Heart right ventricle (tissue), 16 donors: ENCODE measurements around the gene KIF5C. TPM values are rescaled to one million over a fixed set of nuclear protein-coding genes. Genes with fewer than 3 reads are reported as not detected.

ENCODE experiments used
- ATAC-seq, 8 donors: fragments of 200-7000 bp; cut with Tn5 transposase; one replicate each; pipeline ENCODE4 v1.9.1; 2020; ENCODE audit warnings: mild to moderate bottlenecking in 8 of 8, moderate library complexity in 8 of 8, moderate number of reproducible peaks in 1 of 8
- DNase-seq, 2 donors: peaks; one replicate each; pipeline ENCODE4 v3.0.0-alpha.2; 2020
- H3K27ac ChIP-seq, 10 donors: fragments of 200-600 bp; sonication (generic) in 2 of 10; one replicate each; pipeline versions ENCODE4 v1.5.0 to v1.8.0; 2020 to 2022; ENCODE audit warnings: mild to moderate bottlenecking in 3 of 10
- H3K27me3 ChIP-seq, 7 donors: fragments of 200-600 bp; one replicate each; pipeline ENCODE4 v1.8.0; 2021 to 2022; ENCODE audit warnings: mild to moderate bottlenecking in 2 of 7
- H3K36me3 ChIP-seq, 9 donors: fragments of 200-600 bp; sonication (generic) in 1 of 9; one replicate each; pipeline versions ENCODE4 v1.5.0 to v1.8.0; 2020 to 2022; ENCODE audit warnings: mild to moderate bottlenecking in 2 of 9
- H3K4me1 ChIP-seq, 9 donors: fragments of 200-600 bp; sonication (generic) in 1 of 9; one replicate each; pipeline versions ENCODE4 v1.5.0 to v1.8.0; 2020 to 2022; ENCODE audit warnings: mild to moderate bottlenecking in 4 of 9
- H3K4me3 ChIP-seq, 10 donors: fragments of 200-600 bp; sonication (generic) in 2 of 10; one replicate each; pipeline versions ENCODE4 v1.5.0 to v1.8.0; 2020 to 2022; ENCODE audit warnings: mild to moderate bottlenecking in 7 of 10, moderate library complexity in 2 of 10
- H3K9me3 ChIP-seq, 11 donors: fragments of 200-600 bp in 10 of 11; sonication (generic) in 2 of 11; one replicate each; pipeline versions ENCODE4 v1.5.0 to v1.8.0; 2013 to 2022; ENCODE audit warnings: mild to moderate bottlenecking in 2 of 11, control low read depth in 1 of 11, moderate library complexity in 1 of 11
- CTCF ChIP-seq, 9 donors: fragments of 200-600 bp; sonication (generic) in 2 of 9; IDR thresholded peaks; one replicate each; pipeline versions ENCODE4 v1.5.0 to v1.8.0; 2021 to 2022; ENCODE audit warnings: antibody characterized with exemption in 9 of 9, mild to moderate bottlenecking in 5 of 9, moderate library complexity in 1 of 9
- WGBS, 2 donors: extraction: QIAGEN DNeasy Blood & Tissue Kit; methylation state at CpG; one replicate each; pipeline ENCODE4 v1.1.7; 2013; ENCODE audit warnings: inconsistent platforms in 1 of 2; 5-methylcytosine and 5-hydroxymethylcytosine counted together
- intact Hi-C, 10 donors: fragments of 100-400 bp; cut with DNase I; formaldehyde crosslinking; loops; one replicate each; pipeline versions ENCODE4 v1.11.1 to v1.14.2; 2022
- polyA plus RNA-seq, 2 donors: library from polyadenylated mRNA; stranded (reverse); fragments of 200-250 nt; gene quantifications; one replicate each; pipeline ENCODE4 v1.2.3, GENCODE V29; 2013
- total RNA-seq, 10 donors: library from RNA; stranded (reverse); fragmentation: NEBNext Ultra II Directional in 3 of 10; extraction: Animal tissue kit (Norgen Biotek cat#: 25700) in 3 of 10; gene quantifications; one replicate each; pipeline versions ENCODE4 v1.2.1 to v1.2.4, GENCODE V29; 2021 to 2023
- donor health status: Arrhythmogenic right ventricular cardiomyopathy.
- donor health status: ischemic (EF 13 %, LVEDD 7.1; RV severe dilation, severe dysfunction).
- donor health status: healthy with polysubstance abuse.
- donor health status: DM: no; HTN: yes; CAD: no.
- donor health status: DM: no; HTN: no; CAD: no.
- donor health status: ischemic (EF 25% LVEDD 6.9; RV normal size, moderate dysfunction).
- donor health status: ischemic (EF 25% LVEDD 5.7; RV mildly dilated, moderate dysfunction).
- donor health status: healthy.
- donor health status: DM: yes; HTN: yes; CAD: no.
- donor health status: Ischemic cardiomyopathy.
- donor health status: ischemic (EF 35%, LVEDD 5.7; RV mildly dilated, moderate dysfunction).
- donor health status: nonischemic (EF 11% LVEDD 7.7; RV severe dilation, severe dysfunction).
- donor health status: DM: yes; HTN: yes; CAD: no.
- donor health status: PGD.
- donor health status: ischemic (EF 29% LVEDD 5.4; RV normal size, mild dysfunction).
- donor health status: nonischemic (EF 23%, LVEDD 6.1; RV moderate dilation, normal function).

KIF5C gene
- total and polyA plus RNA-seq, 12 donors = 0.21 to 0.94 (median 0.42) TPM

- TF ChIP-seq CTCF (IDR thresholded peaks at IDR 0.05) = no peak
- WGBS, 2 donors = 83% methylated on average over 6 of the region's 6 CpGs
- ATAC-seq (no peak), DNase-seq (no peak)
- intact Hi-C loops = loop anchor here in 7 of 10 donors (10.0 kb wide), 6 partner anchors 352 to 1062 kb away; partner anchors contain the start of gene EPC2 (in 1 of the 7)
- Histone ChIP-seq H3K27ac (no peak overlapping the region), H3K4me3 (no peak overlapping the region), H3K36me3 (no peaks in the 10 kb centered on the region), H3K9me3 (no peaks in the 10 kb centered on the region), H3K27me3 (peaks cover 0 to 12% (median 9%) of the 10 kb centered on the region in 7 donors), H3K4me1 (peaks cover 0 to 8% (median 0%) of the 10 kb centered on the region in 9 donors)
These were observed 121.8 kb downstream of the KIF5C start for GRCh38 chr2:148996805-148997204.

- no peak for TF ChIP-seq CTCF (IDR thresholded peaks at IDR 0.05)
- intact Hi-C loops = loop anchor here in 7 of 10 donors (10.0 kb wide), 6 partner anchors 353 to 1063 kb away; partner anchors contain the start of gene EPC2 (in 1 of the 7)
- Histone ChIP-seq H3K4me1 (peaks cover 0 to 8% (median 0%) of the 10 kb centered on the region in 9 donors), H3K27me3 (peaks cover 0 to 12% (median 9%) of the 10 kb centered on the region in 7 donors), H3K27ac (no peak overlapping the region), H3K36me3 (no peaks in the 10 kb centered on the region), H3K4me3 (no peak overlapping the region), H3K9me3 (no peaks in the 10 kb centered on the region)
- 63 to 72% methylated on average over 16 of the region's 16 CpGs for WGBS, 2 donors
- DNase-seq (peak; percentile 27 to 48), ATAC-seq (peak in 7 of 8 donors; percentile 29 to 83 (median 44))
These were observed 123.3 kb downstream of the KIF5C start for GRCh38 chr2:148998165-148998830.

- Histone ChIP-seq H3K9me3 (no peaks in the 10 kb centered on the region), H3K4me1 (peaks cover 0 to 8% (median 0%) of the 10 kb centered on the region in 9 donors), H3K27ac (no peak overlapping the region), H3K27me3 (peaks cover 0 to 12% (median 9%) of the 10 kb centered on the region in 7 donors), H3K4me3 (no peak overlapping the region), H3K36me3 (no peaks in the 10 kb centered on the region)
- no peak for TF ChIP-seq CTCF (IDR thresholded peaks at IDR 0.05)
- intact Hi-C loops = loop anchor here in 7 of 10 donors (10.0 kb wide), 6 partner anchors 354 to 1064 kb away; partner anchors contain the start of gene EPC2 (in 1 of the 7)
- ATAC-seq (no peak), DNase-seq (no peak)
- 92 to 94% methylated on average over 4 of the region's 4 CpGs for WGBS, 2 donors
These were observed 123.8 kb downstream of the KIF5C start for GRCh38 chr2:148998831-148999200.

- intact Hi-C loops = loop anchor here in 7 of 10 donors (10.0 kb wide), 6 partner anchors 355 to 1065 kb away; partner anchors contain the start of gene EPC2 (in 1 of the 7)
- TF ChIP-seq CTCF (IDR thresholded peaks at IDR 0.05) = no peak
- no peak overlapping the region for H3K4me3 ChIP-seq
- WGBS, 2 donors = 56 to 60% methylated on average over 7 of the region's 7 CpGs
- DNase-seq (no peak), ATAC-seq (no peak)
- H3K36me3 ChIP-seq = no peaks in the 10 kb centered on the region
- no peaks in the 10 kb centered on the region for H3K9me3 ChIP-seq
- peaks cover 0 to 8% (median 0%) of the 10 kb centered on the region in 9 donors for H3K4me1 ChIP-seq
- peaks cover 0 to 14% (median 9%) of the 10 kb centered on the region in 7 donors for H3K27me3 ChIP-seq
- H3K27ac ChIP-seq = no peak overlapping the region
These were observed 124.5 kb downstream of the KIF5C start for GRCh38 chr2:148999451-148999921.
